ENCODE measurements around the gene SYNE3. TPM values are rescaled to one million over a fixed set of nuclear protein-coding genes. Genes with fewer than 3 reads are reported as not detected.

Gene SYNE3
- total RNA-seq, 1 experiment from 2014 or later = 6.2 TPM

DNA sequence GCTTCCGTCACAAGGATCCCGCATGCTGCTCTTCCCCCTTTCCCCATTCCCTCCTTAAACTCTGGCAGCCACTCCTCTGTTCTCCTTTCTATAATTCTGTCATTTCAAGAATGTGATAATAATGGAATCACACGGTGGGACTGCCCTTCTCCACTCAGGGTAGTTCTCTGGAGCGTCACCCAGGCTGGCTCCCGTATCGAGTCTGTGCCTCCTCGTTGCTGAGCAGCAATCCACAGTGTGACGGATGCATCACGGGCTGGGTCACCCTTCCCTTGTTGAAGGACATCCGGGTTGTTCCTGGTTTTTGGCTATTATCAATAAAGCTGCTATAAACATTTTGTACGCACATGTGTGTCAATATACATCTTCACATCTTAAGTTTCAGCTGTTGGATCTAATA lies 5.7 kb upstream of the SYNE3 start:
- ChIA-PET CTCF (no interaction called here), POLR2A (no interaction called here)
- Histone ChIP-seq H3K27me3 (ENCODE audit: control insufficient read depth, insufficient read depth, low read length) (no peaks in the 10 kb centered on the region), H3K4me3 (ENCODE audit: low read depth in 2 of 2, low read length in 2 of 2) (no peak overlapping the region), H3K36me3 (ENCODE audit: control insufficient read depth, insufficient read depth, low read length) (no peaks in the 10 kb centered on the region), H3K9me3 (ENCODE audit: control insufficient read depth, insufficient read depth, low read depth, low read length) (no peaks in the 10 kb centered on the region), H3K27ac (ENCODE audit: low read length) (peak overlapping the region; percentile 42; the same call in 1 of the 2 replicates), H3K4me1 (ENCODE audit: control insufficient read depth, insufficient read depth, low read length) (peaks cover 21% of the 10 kb centered on the region)
- no TSS peak for BruUV-seq (replicated peaks)
- in situ Hi-C loops (cut with HindIII; ENCODE audit: low pct_unique_long_range_greater_than_20kb, low sequenced_read_pairs) (no loop called here), intact Hi-C loops (cut with micrococcal nuclease; ENCODE audit: unreplicated experiment) (no loop called here)
- TF ChIP-seq, protein P1, sequence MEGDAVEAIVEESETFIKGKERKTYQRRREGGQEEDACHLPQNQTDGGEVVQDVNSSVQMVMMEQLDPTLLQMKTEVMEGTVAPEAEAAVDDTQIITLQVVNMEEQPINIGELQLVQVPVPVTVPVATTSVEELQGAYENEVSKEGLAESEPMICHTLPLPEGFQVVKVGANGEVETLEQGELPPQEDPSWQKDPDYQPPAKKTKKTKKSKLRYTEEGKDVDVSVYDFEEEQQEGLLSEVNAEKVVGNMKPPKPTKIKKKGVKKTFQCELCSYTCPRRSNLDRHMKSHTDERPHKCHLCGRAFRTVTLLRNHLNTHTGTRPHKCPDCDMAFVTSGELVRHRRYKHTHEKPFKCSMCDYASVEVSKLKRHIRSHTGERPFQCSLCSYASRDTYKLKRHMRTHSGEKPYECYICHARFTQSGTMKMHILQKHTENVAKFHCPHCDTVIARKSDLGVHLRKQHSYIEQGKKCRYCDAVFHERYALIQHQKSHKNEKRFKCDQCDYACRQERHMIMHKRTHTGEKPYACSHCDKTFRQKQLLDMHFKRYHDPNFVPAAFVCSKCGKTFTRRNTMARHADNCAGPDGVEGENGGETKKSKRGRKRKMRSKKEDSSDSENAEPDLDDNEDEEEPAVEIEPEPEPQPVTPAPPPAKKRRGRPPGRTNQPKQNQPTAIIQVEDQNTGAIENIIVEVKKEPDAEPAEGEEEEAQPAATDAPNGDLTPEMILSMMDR (IDR thresholded peaks at IDR 0.05) = no peak
- TF ChIP-seq, protein P2, sequence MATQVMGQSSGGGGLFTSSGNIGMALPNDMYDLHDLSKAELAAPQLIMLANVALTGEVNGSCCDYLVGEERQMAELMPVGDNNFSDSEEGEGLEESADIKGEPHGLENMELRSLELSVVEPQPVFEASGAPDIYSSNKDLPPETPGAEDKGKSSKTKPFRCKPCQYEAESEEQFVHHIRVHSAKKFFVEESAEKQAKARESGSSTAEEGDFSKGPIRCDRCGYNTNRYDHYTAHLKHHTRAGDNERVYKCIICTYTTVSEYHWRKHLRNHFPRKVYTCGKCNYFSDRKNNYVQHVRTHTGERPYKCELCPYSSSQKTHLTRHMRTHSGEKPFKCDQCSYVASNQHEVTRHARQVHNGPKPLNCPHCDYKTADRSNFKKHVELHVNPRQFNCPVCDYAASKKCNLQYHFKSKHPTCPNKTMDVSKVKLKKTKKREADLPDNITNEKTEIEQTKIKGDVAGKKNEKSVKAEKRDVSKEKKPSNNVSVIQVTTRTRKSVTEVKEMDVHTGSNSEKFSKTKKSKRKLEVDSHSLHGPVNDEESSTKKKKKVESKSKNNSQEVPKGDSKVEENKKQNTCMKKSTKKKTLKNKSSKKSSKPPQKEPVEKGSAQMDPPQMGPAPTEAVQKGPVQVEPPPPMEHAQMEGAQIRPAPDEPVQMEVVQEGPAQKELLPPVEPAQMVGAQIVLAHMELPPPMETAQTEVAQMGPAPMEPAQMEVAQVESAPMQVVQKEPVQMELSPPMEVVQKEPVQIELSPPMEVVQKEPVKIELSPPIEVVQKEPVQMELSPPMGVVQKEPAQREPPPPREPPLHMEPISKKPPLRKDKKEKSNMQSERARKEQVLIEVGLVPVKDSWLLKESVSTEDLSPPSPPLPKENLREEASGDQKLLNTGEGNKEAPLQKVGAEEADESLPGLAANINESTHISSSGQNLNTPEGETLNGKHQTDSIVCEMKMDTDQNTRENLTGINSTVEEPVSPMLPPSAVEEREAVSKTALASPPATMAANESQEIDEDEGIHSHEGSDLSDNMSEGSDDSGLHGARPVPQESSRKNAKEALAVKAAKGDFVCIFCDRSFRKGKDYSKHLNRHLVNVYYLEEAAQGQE (IDR thresholded peaks at IDR 0.05; ENCODE audit: insufficient read depth in 1 of 2, low read depth in 2 of 2, low read length in 1 of 2) = no peak
- no peak for TF ChIP-seq TCF7L2 (IDR thresholded peaks at IDR 0.05; ENCODE audit: low read depth, low read length)
- TF ChIP-seq POLR2AphosphoS5 (IDR thresholded peaks at IDR 0.05; ENCODE audit: low read depth, low read length) = no peak
- TF ChIP-seq SIN3A (IDR thresholded peaks at IDR 0.05; ENCODE audit: borderline replicate concordance, insufficient read depth, low read depth, low read length) = no peak
- ATAC-seq (no peak), DNase-seq (ENCODE audit: low read depth, low spot score) (no peak)

DNA sequence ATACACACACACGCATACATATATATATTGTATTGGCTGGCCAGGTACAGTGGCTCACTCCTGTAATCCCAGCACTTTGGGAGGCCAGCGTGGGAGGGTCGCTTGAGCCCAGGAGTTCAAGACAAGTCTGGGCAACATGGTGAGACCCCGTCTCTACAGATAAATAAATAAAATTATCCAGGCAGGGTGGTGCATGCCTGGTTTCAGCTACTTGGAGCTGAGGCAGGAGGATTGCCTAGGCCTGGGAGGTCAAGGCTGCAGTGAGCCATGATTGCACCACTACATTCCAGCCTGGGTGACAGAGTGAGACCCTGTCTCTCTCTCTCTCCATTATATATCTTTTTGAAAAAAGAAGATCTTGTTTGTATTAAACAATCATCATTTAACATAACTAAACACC lies 4.6 kb upstream of the SYNE3 start:
- Histone ChIP-seq H3K4me1 (ENCODE audit: control insufficient read depth, insufficient read depth, low read length) (peaks cover 21% of the 10 kb centered on the region), H3K9me3 (ENCODE audit: control insufficient read depth, insufficient read depth, low read depth, low read length) (no peaks in the 10 kb centered on the region), H3K36me3 (ENCODE audit: control insufficient read depth, insufficient read depth, low read length) (no peaks in the 10 kb centered on the region), H3K27me3 (ENCODE audit: control insufficient read depth, insufficient read depth, low read length) (no peaks in the 10 kb centered on the region), H3K27ac (ENCODE audit: low read length) (no peak overlapping the region), H3K4me3 (ENCODE audit: low read depth in 2 of 2, low read length in 2 of 2) (no peak overlapping the region)
- CTCF ChIA-PET = no interaction called here
- DNase-seq (ENCODE audit: low read depth, low spot score) = no peak
- intact Hi-C loops (cut with micrococcal nuclease; ENCODE audit: unreplicated experiment) (no loop called here), in situ Hi-C loops (cut with HindIII; ENCODE audit: low pct_unique_long_range_greater_than_20kb, low sequenced_read_pairs) (no loop called here)
- ATAC-seq = no peak
- POLR2A ChIA-PET = no interaction called here
- no peak for TF ChIP-seq POLR2AphosphoS5 (IDR thresholded peaks at IDR 0.05; ENCODE audit: low read depth, low read length)
- no peak for TF ChIP-seq TCF7L2 (IDR thresholded peaks at IDR 0.05; ENCODE audit: low read depth, low read length)
- no peak for TF ChIP-seq SIN3A (IDR thresholded peaks at IDR 0.05; ENCODE audit: borderline replicate concordance, insufficient read depth, low read depth, low read length)
- TF ChIP-seq, protein P1 (IDR thresholded peaks at IDR 0.05) = no peak
- TF ChIP-seq, protein P2 (IDR thresholded peaks at IDR 0.05; ENCODE audit: insufficient read depth in 1 of 2, low read depth in 2 of 2, low read length in 1 of 2) = no peak
- no TSS peak for BruUV-seq (replicated peaks)
